BE2C (cell line): ENCODE measurements around the gene INPP1.

Source experiments
- DNase-seq: peaks from one replicate; pipeline ENCODE4 v3.0.0-alpha.2; 2020
- H3K27me3 ChIP-seq: fragments of 250-450 bp; sonication (Bioruptor Pico); 2 replicates; pipeline ENCODE4 v1.5.1; 2020; ENCODE audit warnings: mild to moderate bottlenecking
- H3K36me3 ChIP-seq: fragments of 250-450 bp; sonication (Bioruptor Pico); 2 replicates; pipeline ENCODE4 v1.5.1; 2020; ENCODE audit warnings: mild to moderate bottlenecking
- H3K4me1 ChIP-seq: fragments of 250-450 bp; sonication (Bioruptor Pico); 2 replicates; pipeline ENCODE4 v1.5.1; 2020
- H3K4me3 ChIP-seq: 2 replicates; pipeline ENCODE4 v1.5.1; 2011; ENCODE audit warnings: low read depth, low read length
- H3K9me3 ChIP-seq: fragments of 250-450 bp; sonication (Bioruptor Pico); 2 replicates; pipeline ENCODE4 v1.5.1; 2020
- CTCF ChIP-seq: IDR thresholded peaks from 2 replicates; pipeline ENCODE4 v1.5.1; 2012; ENCODE audit warnings: mild to moderate bottlenecking, low read depth, low read length

INPP1 gene

GRCh38 chr2:190336420-190336819 is 7.0 kb upstream of the INPP1 start:
- Histone ChIP-seq H3K4me3 (no peak overlapping the region), H3K27me3 (no peaks in the 10 kb centered on the region), H3K9me3 (no peaks in the 10 kb centered on the region), H3K4me1 (no peaks in the 10 kb centered on the region; the same call in 1 of the 2 replicates), H3K36me3 (no peaks in the 10 kb centered on the region)
- DNase-seq, result no peak
- no peak for TF ChIP-seq CTCF

- no peaks in the 10 kb centered on the region for H3K27me3 ChIP-seq
- H3K36me3 ChIP-seq, result no peaks in the 10 kb centered on the region
- no peaks in the 10 kb centered on the region; the same call in 1 of the 2 replicates for H3K4me1 ChIP-seq
- DNase-seq, result no peak
- no peak for TF ChIP-seq CTCF
- H3K4me3 ChIP-seq, result no peak overlapping the region
- H3K9me3 ChIP-seq, result no peaks in the 10 kb centered on the region
Observed at GRCh38 chr2:190338453-190338852, 4.9 kb upstream of the INPP1 start.

GRCh38 chr2:190339394-190339793 is 4.0 kb upstream of the INPP1 start:
- Histone ChIP-seq H3K4me3 (no peak overlapping the region), H3K27me3 (no peaks in the 10 kb centered on the region), H3K9me3 (no peaks in the 10 kb centered on the region), H3K4me1 (no peaks in the 10 kb centered on the region; the same call in 1 of the 2 replicates), H3K36me3 (no peaks in the 10 kb centered on the region)
- DNase-seq, result no peak
- no peak for TF ChIP-seq CTCF

- DNase-seq, result no peak
- H3K9me3 ChIP-seq, result no peaks in the 10 kb centered on the region
- no peak for TF ChIP-seq CTCF
Observed at GRCh38 chr2:190340369-190340768, 3.0 kb upstream of the INPP1 start.

GRCh38 chr2:190342611-190343010 is 778 bp upstream of the INPP1 start:
- Histone ChIP-seq H3K4me1 (no peaks in the 10 kb centered on the region), H3K36me3 (no peaks in the 10 kb centered on the region), H3K4me3 (no peak overlapping the region), H3K9me3 (no peaks in the 10 kb centered on the region), H3K27me3 (no peaks in the 10 kb centered on the region)
- no peak for TF ChIP-seq CTCF
- DNase-seq, result no peak

More at GRCh38 chr2:190340369-190340768, 3.0 kb upstream of the INPP1 start:
- Histone ChIP-seq H3K27me3 (no peaks in the 10 kb centered on the region), H3K4me3 (no peak overlapping the region), H3K4me1 (no peaks in the 10 kb centered on the region), H3K36me3 (no peaks in the 10 kb centered on the region)

GRCh38 chr2:190343089-190343535 is 277 bp upstream of the INPP1 start:
- Histone ChIP-seq H3K9me3 (no peaks in the 10 kb centered on the region), H3K27me3 (no peaks in the 10 kb centered on the region), H3K36me3 (no peaks in the 10 kb centered on the region), H3K4me3 (peak overlapping the region; percentile 75), H3K4me1 (no peaks in the 10 kb centered on the region)
- no peak for TF ChIP-seq CTCF
- DNase-seq, result no peak
